ENCODE results near the gene FAM20A. TPM values are rescaled to one million over a fixed set of nuclear protein-coding genes. Genes with fewer than 3 reads are reported as not detected.

Gene FAM20A
- total and polyA plus RNA-seq, 4 donors: 14.9 to 72.0 (median 58.6) TPM

GRCh38 chr17:68514831-68515635, 86.1 kb downstream of the FAM20A start:
- Histone ChIP-seq H3K4me1 (ENCODE audit: control insufficient read depth in 4 of 4, insufficient read depth in 4 of 4, low read length in 3 of 4) (peaks cover 3 to 40% (median 19%) of the 10 kb centered on the region in 4 donors), H3K9ac (ENCODE audit: low read depth in 1 of 2, low read length in 2 of 2) (no peak overlapping the region), H3K4me3 (ENCODE audit: low read depth in 1 of 3, low read length in 3 of 3) (peak overlapping the region in 2 of 3 donors; percentile 13 to 15), H3K27me3 (ENCODE audit: control insufficient read depth in 4 of 4, insufficient read depth in 4 of 4, low read length in 3 of 4) (no peaks in the 10 kb centered on the region), H3K36me3 (ENCODE audit: control insufficient read depth in 4 of 4, insufficient read depth in 3 of 4, low read depth in 1 of 4, low read length in 3 of 4) (peaks cover 3 to 33% (median 6%) of the 10 kb centered on the region in 4 donors), H3K27ac (ENCODE audit: low read depth in 1 of 2, low read length in 2 of 2) (peak overlapping the region; percentile 39 to 85), H3K9me3 (ENCODE audit: control insufficient read depth in 4 of 4, low read length in 3 of 4) (no peaks in the 10 kb centered on the region)
- WGBS: 73% methylated on average over 15 of the region's 15 CpGs
- no peak for DNase-seq (ENCODE audit: low spot score)
- TF ChIP-seq RAD21 (IDR thresholded peaks at IDR 0.05) (no peak), ZBTB33 (IDR thresholded peaks at IDR 0.05) (peak; percentile 18), REST (IDR thresholded peaks at IDR 0.05) (peak; percentile 23)

DNA sequence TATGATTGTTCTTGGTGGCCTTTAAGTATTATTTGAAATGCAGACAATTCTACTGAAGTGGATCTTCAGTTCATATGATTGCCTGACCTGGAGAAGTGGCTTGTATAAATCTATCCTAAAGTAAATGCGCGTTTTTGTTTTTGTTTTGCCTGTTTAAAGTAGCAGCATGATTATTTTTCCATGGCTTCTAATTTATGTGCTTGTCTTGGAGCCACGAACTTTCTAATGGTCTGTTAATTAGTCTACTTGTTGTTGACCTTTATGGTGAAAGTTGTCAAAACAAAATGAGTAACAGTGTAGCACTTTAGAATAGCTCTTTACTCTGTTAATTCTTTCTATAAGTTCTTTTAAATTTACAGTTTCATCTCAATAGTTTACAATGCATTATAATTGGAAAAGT, 87.2 kb downstream of the FAM20A start:
- Histone ChIP-seq H3K9ac (ENCODE audit: low read depth in 1 of 2, low read length in 2 of 2) (peak overlapping the region; percentile 95 to 99), H3K4me3 (ENCODE audit: low read depth in 1 of 3, low read length in 3 of 3) (peak overlapping the region; percentile 61 to 95 (median 92)), H3K36me3 (ENCODE audit: control insufficient read depth in 4 of 4, insufficient read depth in 3 of 4, low read depth in 1 of 4, low read length in 3 of 4) (peaks cover 0 to 29% (median 4%) of the 10 kb centered on the region in 4 donors), H3K4me1 (ENCODE audit: control insufficient read depth in 4 of 4, insufficient read depth in 4 of 4, low read length in 3 of 4) (peaks cover 3 to 40% (median 19%) of the 10 kb centered on the region in 4 donors), H3K27ac (ENCODE audit: low read depth in 1 of 2, low read length in 2 of 2) (peak overlapping the region; percentile 85 to 100), H3K27me3 (ENCODE audit: control insufficient read depth in 4 of 4, insufficient read depth in 4 of 4, low read length in 3 of 4) (no peaks in the 10 kb centered on the region), H3K9me3 (ENCODE audit: control insufficient read depth in 4 of 4, low read length in 3 of 4) (no peaks in the 10 kb centered on the region)
- no peak for DNase-seq (ENCODE audit: low spot score)
- WGBS: 21% methylated on average over 3 of the region's 3 CpGs
- TF ChIP-seq HNF4A (conservative IDR thresholded peaks at IDR 0.05) (no peak), RXRA (IDR thresholded peaks at IDR 0.05) (no peak), REST (IDR thresholded peaks at IDR 0.05) (no peak), FOXA1 (IDR thresholded peaks at IDR 0.05) (no peak), YY1 (IDR thresholded peaks at IDR 0.05) (no peak), ATF3 (IDR thresholded peaks at IDR 0.05) (no peak), EGR1 (IDR thresholded peaks at IDR 0.05; ENCODE audit: low read depth in 2 of 2) (no peak), ZBTB33 (IDR thresholded peaks at IDR 0.05) (no peak), NR2F2 (IDR thresholded peaks at IDR 0.05) (no peak)
